ENCODE measurements around the gene ANKRD28. TPM values are rescaled to one million over a fixed set of nuclear protein-coding genes. Genes with fewer than 3 reads are reported as not detected.

ANKRD28 gene
- total RNA-seq, 2 donors from 2014 or later, result 33.4 to 37.1 TPM

DNA sequence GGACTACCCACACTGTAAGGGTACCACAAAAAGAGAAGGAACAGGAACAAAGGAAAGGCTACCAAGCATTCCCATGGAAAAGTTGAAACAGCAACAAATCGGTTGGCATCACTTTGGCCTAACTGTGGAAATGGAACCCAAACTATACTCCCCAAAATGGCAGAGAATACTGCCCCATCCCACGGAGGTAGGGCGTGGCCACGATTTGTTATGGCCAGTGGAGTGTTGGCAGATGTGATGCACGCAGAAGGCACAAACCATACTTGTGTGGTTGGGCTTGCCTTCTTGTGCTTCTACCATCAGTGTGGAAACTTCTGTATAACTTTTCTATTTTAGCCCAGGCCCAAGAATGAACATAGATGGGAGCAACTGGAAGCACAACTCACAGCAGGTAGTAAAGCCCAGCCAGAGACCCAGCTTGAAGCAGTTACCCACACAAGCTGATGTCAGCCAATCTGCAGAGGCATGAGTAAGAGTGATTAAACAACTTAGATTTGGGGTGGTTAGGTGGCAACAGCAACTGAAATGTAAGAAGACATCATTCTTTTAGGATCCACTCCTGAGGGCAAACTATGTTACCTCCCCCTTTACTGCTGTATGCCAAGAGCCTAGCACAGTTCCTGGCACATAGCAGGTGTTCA is 132.1 kb downstream of the ANKRD28 start:
- H3K4me1 Mint-ChIP-seq, result no peaks in the 10 kb centered on the region
- peaks cover 22% of the 10 kb centered on the region for H3K36me3 ChIP-seq (ENCODE audit: control insufficient read depth, insufficient read depth, low read length)
- H3K27me3 Mint-ChIP-seq (ENCODE audit: insufficient read depth), result no peaks in the 10 kb centered on the region
- no peak overlapping the region for H3K27ac ChIP-seq (ENCODE audit: low read depth, low read length)
- no peaks in the 10 kb centered on the region for H3K9me3 Mint-ChIP-seq
- no peak overlapping the region for H3K4me3 Mint-ChIP-seq
- H3K9me3 ChIP-seq (ENCODE audit: control insufficient read depth, low read length), result no peaks in the 10 kb centered on the region
- no peaks in the 10 kb centered on the region for H3K4me1 ChIP-seq (ENCODE audit: control insufficient read depth, insufficient read depth, low read length)
- H3K36me3 Mint-ChIP-seq (ENCODE audit: low read depth), result peaks cover 12% of the 10 kb centered on the region
- H3K9ac ChIP-seq (ENCODE audit: extremely low read depth, low read length, poor library complexity, severe bottlenecking), result no peak overlapping the region
- TF ChIP-seq, protein P1, sequence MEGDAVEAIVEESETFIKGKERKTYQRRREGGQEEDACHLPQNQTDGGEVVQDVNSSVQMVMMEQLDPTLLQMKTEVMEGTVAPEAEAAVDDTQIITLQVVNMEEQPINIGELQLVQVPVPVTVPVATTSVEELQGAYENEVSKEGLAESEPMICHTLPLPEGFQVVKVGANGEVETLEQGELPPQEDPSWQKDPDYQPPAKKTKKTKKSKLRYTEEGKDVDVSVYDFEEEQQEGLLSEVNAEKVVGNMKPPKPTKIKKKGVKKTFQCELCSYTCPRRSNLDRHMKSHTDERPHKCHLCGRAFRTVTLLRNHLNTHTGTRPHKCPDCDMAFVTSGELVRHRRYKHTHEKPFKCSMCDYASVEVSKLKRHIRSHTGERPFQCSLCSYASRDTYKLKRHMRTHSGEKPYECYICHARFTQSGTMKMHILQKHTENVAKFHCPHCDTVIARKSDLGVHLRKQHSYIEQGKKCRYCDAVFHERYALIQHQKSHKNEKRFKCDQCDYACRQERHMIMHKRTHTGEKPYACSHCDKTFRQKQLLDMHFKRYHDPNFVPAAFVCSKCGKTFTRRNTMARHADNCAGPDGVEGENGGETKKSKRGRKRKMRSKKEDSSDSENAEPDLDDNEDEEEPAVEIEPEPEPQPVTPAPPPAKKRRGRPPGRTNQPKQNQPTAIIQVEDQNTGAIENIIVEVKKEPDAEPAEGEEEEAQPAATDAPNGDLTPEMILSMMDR (conservative IDR thresholded peaks at IDR 0.05), result no peak
- no peak overlapping the region for H3K4me3 ChIP-seq (ENCODE audit: low read length)
- 95% methylated on average over 5 of the region's 5 CpGs; no CpG with 5 or more reads in 1 of the 2 experiments for WGBS, 2 experiments (ENCODE audit: insufficient coverage in 1 of 2, insufficient read length in 1 of 2)
- no peak for DNase-seq
- H3K27ac Mint-ChIP-seq, result no peak overlapping the region
- no peaks in the 10 kb centered on the region for H3K27me3 ChIP-seq (ENCODE audit: control insufficient read depth, insufficient read depth, low read length, poor library complexity, severe bottlenecking)

DNA sequence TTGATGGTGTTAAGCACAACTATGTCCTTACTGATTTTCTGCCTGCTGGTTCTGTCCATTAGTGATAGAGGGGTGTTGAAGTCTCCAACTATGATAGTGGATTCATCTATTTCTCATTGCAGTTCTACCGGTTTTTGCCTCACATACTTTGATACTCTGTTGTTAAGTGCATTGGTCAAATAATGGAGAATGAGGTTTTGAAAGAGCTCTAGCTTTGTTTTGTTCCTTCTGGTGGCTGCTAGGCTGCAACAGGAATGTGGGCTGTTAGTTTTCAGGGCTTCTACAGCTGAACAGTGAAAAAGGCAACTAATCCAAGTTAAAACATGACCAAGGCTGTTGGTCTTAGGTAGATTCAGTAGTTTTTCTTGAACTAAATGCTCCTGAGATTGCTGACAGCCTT is 133.6 kb downstream of the ANKRD28 start:
- WGBS, 2 experiments (ENCODE audit: insufficient coverage in 1 of 2, insufficient read length in 1 of 2), result 96 to 100% methylated on average over 1 of the region's 1 CpG
- Mint-ChIP-seq H3K36me3 (ENCODE audit: low read depth) (peaks cover 7% of the 10 kb centered on the region), H3K4me3 (no peak overlapping the region)

DNA sequence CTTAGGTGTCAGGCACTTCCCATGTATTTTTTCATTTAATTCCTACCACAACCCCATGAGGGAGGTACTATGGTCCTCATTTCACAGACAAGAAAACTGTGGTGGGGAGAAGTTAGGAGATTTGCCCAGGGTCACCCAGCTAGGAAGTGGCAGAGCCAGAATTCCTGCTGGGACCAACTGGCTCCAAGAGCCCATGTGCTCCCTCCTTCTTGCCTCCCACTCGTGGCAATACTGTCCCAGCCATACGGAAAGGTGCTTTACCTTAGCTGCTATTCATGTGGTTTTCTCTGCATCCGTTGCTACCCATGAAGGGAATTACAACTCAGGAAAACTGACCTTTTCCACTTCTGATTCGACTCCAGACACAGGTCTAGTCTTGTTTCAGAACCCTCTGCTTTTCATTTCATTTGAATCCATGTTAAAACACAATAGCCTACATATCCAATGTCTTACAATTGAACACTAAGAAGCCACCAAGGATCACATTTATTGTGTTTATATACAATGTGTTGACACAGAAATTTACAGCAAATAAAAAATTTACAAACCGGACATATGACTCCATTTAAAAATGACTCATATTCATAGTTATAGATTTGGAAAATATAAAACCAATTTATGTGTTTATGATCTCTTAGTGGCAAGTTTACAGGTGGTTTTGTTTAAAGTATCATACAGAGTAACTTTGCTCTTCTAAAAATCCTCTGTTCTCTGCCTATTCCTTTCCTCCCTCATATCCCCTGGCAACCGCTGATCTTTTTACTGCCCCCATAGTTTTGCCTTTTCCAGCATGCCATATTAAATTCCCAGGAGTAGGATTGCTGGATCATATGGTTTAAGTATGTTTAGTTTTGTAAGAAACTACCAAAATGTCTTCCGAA is 137.5 kb downstream of the ANKRD28 start:
- 69 to 87% methylated on average over 4 to 6 of the region's 7 CpGs for WGBS, 2 experiments (ENCODE audit: insufficient coverage in 1 of 2, insufficient read length in 1 of 2)
- no peak overlapping the region for H3K27ac Mint-ChIP-seq
- peaks cover 14% of the 10 kb centered on the region for H3K9me3 Mint-ChIP-seq
- H3K36me3 Mint-ChIP-seq (ENCODE audit: low read depth), result peaks cover 3% of the 10 kb centered on the region
- TF ChIP-seq, protein P1 (conservative IDR thresholded peaks at IDR 0.05), result no peak
- peaks cover 18% of the 10 kb centered on the region for H3K9me3 ChIP-seq (ENCODE audit: control insufficient read depth, low read length)
- no peak overlapping the region for H3K4me3 Mint-ChIP-seq
- H3K27me3 Mint-ChIP-seq (ENCODE audit: insufficient read depth), result no peaks in the 10 kb centered on the region
- H3K4me1 ChIP-seq (ENCODE audit: control insufficient read depth, insufficient read depth, low read length), result no peaks in the 10 kb centered on the region
- H3K9ac ChIP-seq (ENCODE audit: extremely low read depth, low read length, poor library complexity, severe bottlenecking), result no peak overlapping the region
- DNase-seq, result no peak
- H3K36me3 ChIP-seq (ENCODE audit: control insufficient read depth, insufficient read depth, low read length), result no peaks in the 10 kb centered on the region
- no peak overlapping the region for H3K27ac ChIP-seq (ENCODE audit: low read depth, low read length)
- H3K27me3 ChIP-seq (ENCODE audit: control insufficient read depth, insufficient read depth, low read length, poor library complexity, severe bottlenecking), result no peaks in the 10 kb centered on the region
- H3K4me1 Mint-ChIP-seq, result no peaks in the 10 kb centered on the region
- no peak overlapping the region for H3K4me3 ChIP-seq (ENCODE audit: low read length)

More for the DNA sequence above, 133.6 kb downstream of the ANKRD28 start:
- Mint-ChIP-seq H3K4me1 (no peaks in the 10 kb centered on the region), H3K27ac (no peak overlapping the region), H3K9me3 (no peaks in the 10 kb centered on the region), H3K27me3 (ENCODE audit: insufficient read depth) (no peaks in the 10 kb centered on the region)
- no peaks in the 10 kb centered on the region for H3K9me3 ChIP-seq (ENCODE audit: control insufficient read depth, low read length)
- no peak for DNase-seq
- peaks cover 10% of the 10 kb centered on the region for H3K36me3 ChIP-seq (ENCODE audit: control insufficient read depth, insufficient read depth, low read length)
- H3K4me1 ChIP-seq (ENCODE audit: control insufficient read depth, insufficient read depth, low read length), result no peaks in the 10 kb centered on the region
- H3K4me3 ChIP-seq (ENCODE audit: low read length), result no peak overlapping the region
- no peak overlapping the region for H3K27ac ChIP-seq (ENCODE audit: low read depth, low read length)
- TF ChIP-seq, protein P1 (conservative IDR thresholded peaks at IDR 0.05), result no peak
- no peaks in the 10 kb centered on the region for H3K27me3 ChIP-seq (ENCODE audit: control insufficient read depth, insufficient read depth, low read length, poor library complexity, severe bottlenecking)
- H3K9ac ChIP-seq (ENCODE audit: extremely low read depth, low read length, poor library complexity, severe bottlenecking), result no peak overlapping the region
